ENCODE data around the gene COL17A1.

DNA sequence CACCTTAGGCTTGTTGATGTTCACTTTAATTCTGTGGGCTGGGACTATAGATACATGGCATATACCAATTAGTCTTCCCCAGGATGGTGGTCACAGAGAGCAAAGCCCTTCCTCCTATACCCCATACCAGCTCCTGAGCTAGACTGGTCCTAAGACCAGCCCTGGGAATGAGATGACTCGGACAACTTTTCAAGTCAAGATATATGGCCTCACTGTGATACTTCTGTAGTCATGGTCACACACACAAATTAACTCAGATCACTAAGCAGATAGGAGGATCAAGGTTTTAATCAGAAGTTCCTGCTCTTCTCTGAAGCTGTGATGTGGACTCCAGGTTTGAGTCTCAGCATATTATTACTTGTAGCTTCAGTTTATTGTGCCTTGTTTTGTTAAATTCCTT lies 65.7 kb downstream of the COL17A1 start:
- TF ChIP-seq, protein P1, sequence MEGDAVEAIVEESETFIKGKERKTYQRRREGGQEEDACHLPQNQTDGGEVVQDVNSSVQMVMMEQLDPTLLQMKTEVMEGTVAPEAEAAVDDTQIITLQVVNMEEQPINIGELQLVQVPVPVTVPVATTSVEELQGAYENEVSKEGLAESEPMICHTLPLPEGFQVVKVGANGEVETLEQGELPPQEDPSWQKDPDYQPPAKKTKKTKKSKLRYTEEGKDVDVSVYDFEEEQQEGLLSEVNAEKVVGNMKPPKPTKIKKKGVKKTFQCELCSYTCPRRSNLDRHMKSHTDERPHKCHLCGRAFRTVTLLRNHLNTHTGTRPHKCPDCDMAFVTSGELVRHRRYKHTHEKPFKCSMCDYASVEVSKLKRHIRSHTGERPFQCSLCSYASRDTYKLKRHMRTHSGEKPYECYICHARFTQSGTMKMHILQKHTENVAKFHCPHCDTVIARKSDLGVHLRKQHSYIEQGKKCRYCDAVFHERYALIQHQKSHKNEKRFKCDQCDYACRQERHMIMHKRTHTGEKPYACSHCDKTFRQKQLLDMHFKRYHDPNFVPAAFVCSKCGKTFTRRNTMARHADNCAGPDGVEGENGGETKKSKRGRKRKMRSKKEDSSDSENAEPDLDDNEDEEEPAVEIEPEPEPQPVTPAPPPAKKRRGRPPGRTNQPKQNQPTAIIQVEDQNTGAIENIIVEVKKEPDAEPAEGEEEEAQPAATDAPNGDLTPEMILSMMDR (IDR thresholded peaks at IDR 0.05; ENCODE audit: insufficient read depth, low read length) = no peak
- TF ChIP-seq REST (IDR thresholded peaks at IDR 0.05; ENCODE audit: insufficient replicate concordance, low read depth) (no peak), POLR2AphosphoS5 (IDR thresholded peaks at IDR 0.05; ENCODE audit: low read depth) (no peak)

Measured in HL-60 (cell line).